ENCODE data around the gene ISYNA1.

DNA sequence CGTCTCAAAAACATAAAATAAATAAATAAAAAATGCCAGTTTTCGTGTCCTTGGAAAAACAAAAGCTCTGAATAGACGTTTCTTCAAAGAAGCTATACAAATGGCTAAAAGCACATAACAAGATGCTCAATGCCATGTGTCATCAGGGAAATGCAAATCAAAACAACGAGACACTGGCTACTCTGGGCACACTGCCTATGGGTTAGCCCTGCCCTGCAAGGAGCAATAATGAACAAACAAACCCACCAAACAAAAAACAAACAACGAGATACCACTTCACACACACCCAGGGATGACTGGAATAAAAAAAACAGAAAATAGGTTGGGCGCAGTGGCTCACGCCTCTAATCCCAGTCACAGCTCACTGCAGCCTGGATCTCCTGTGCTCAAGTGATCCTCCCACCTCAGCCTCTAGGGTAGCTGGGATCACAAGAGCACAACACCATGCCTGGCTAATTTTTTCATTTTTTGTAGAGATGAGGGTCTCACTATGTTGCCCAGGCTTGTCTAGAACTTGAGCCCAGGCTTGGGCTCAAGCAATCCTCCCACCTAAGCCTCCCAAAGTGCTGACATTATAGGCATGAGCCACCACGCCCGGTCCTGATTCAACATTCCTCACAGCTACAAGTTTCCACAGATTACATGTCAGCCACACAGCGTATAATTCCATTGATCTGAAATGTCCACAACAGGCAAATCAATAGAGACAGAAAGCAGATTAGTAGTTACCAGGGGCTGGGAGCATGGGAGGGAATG, 15.5 kb upstream of the ISYNA1 start:
- TF ChIP-seq POLR2A (IDR thresholded peaks at IDR 0.05; ENCODE audit: low read length) (no peak), MYC (IDR thresholded peaks at IDR 0.05; ENCODE audit: borderline replicate concordance, low read length) (no peak)
- TF ChIP-seq, protein P1, sequence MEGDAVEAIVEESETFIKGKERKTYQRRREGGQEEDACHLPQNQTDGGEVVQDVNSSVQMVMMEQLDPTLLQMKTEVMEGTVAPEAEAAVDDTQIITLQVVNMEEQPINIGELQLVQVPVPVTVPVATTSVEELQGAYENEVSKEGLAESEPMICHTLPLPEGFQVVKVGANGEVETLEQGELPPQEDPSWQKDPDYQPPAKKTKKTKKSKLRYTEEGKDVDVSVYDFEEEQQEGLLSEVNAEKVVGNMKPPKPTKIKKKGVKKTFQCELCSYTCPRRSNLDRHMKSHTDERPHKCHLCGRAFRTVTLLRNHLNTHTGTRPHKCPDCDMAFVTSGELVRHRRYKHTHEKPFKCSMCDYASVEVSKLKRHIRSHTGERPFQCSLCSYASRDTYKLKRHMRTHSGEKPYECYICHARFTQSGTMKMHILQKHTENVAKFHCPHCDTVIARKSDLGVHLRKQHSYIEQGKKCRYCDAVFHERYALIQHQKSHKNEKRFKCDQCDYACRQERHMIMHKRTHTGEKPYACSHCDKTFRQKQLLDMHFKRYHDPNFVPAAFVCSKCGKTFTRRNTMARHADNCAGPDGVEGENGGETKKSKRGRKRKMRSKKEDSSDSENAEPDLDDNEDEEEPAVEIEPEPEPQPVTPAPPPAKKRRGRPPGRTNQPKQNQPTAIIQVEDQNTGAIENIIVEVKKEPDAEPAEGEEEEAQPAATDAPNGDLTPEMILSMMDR (IDR thresholded peaks at IDR 0.05), result no peak
